Stimulated activated memory B cell treated with anti-CD40 and anti-IgM and Interleukin-4, amounts not matched to agents 10 μg/mL and 1 μg/mL and 100 μg/mL, for 72 hours (primary cell): ENCODE measurements around the gene PPP1R14C.
"Not testable (repeated sequence)": the region's sequence is repeated elsewhere in the genome, so short reads cannot be mapped to it uniquely, and the experiment has no call there.

Experiments
- ATAC-seq: fragments of 150-1000 bp; cut with Tn5 transposase; 2 replicates; pipeline ENCODE4 v1.10.0; 2021
- H3K27ac Mint-ChIP-seq: one replicate; pipeline ENCODE4 v1.8.0; 2022; ENCODE audit warnings: mild to moderate bottlenecking, mixed read lengths
- H3K27me3 Mint-ChIP-seq: one replicate; pipeline ENCODE4 v1.8.0; 2022; ENCODE audit warnings: mixed read lengths
- H3K36me3 Mint-ChIP-seq: one replicate; pipeline ENCODE4 v1.8.0; 2022; ENCODE audit warnings: mixed read lengths
- H3K4me1 Mint-ChIP-seq: one replicate; pipeline ENCODE4 v1.8.0; 2022; ENCODE audit warnings: mixed read lengths
- H3K4me3 Mint-ChIP-seq: one replicate; pipeline ENCODE4 v1.8.0; 2022; ENCODE audit warnings: mild to moderate bottlenecking, moderate library complexity, mixed read lengths
- H3K9me3 Mint-ChIP-seq: one replicate; pipeline ENCODE4 v1.8.0; 2022; ENCODE audit warnings: mixed read lengths

The PPP1R14C gene

GRCh38 chr6:150187433-150187832 is 44.6 kb downstream of the PPP1R14C start:
- ATAC-seq: not testable (repeated sequence)
- peaks cover 35% of the 10 kb centered on the region for H3K4me1 Mint-ChIP-seq

GRCh38 chr6:150189122-150189521 is 46.3 kb downstream of the PPP1R14C start:
- Mint-ChIP-seq H3K9me3 (peaks cover 3% of the 10 kb centered on the region), H3K4me3 (no peak overlapping the region), H3K36me3 (no peaks in the 10 kb centered on the region), H3K4me1 (peaks cover 19% of the 10 kb centered on the region), H3K27ac (no peak overlapping the region), H3K27me3 (no peaks in the 10 kb centered on the region)
- no peak for ATAC-seq

More at GRCh38 chr6:150187433-150187832, 44.6 kb downstream of the PPP1R14C start:
- not testable (repeated sequence) for H3K27me3 Mint-ChIP-seq, H3K27ac Mint-ChIP-seq, H3K4me3 Mint-ChIP-seq, H3K36me3 Mint-ChIP-seq, H3K9me3 Mint-ChIP-seq

- ATAC-seq: no peak
- Mint-ChIP-seq H3K4me1 (peaks cover 8% of the 10 kb centered on the region), H3K27me3 (no peaks in the 10 kb centered on the region), H3K4me3 (no peak overlapping the region), H3K27ac (no peak overlapping the region), H3K36me3 (no peaks in the 10 kb centered on the region), H3K9me3 (peaks cover 3% of the 10 kb centered on the region)
Measured at GRCh38 chr6:150191809-150192208, 49.0 kb downstream of the PPP1R14C start.

- Mint-ChIP-seq H3K27me3 (no peaks in the 10 kb centered on the region), H3K36me3 (no peaks in the 10 kb centered on the region), H3K27ac (no peak overlapping the region), H3K9me3 (peaks cover 3% of the 10 kb centered on the region), H3K4me1 (peaks cover 8% of the 10 kb centered on the region), H3K4me3 (no peak overlapping the region)
- no peak for ATAC-seq
Measured at GRCh38 chr6:150194195-150194594, 51.4 kb downstream of the PPP1R14C start.

GRCh38 chr6:150195996-150196417 is 53.2 kb downstream of the PPP1R14C start:
- H3K4me3 Mint-ChIP-seq: no peak overlapping the region
- H3K4me1 Mint-ChIP-seq: peaks cover 8% of the 10 kb centered on the region
- H3K27ac Mint-ChIP-seq: no peak overlapping the region
- H3K27me3 Mint-ChIP-seq: no peaks in the 10 kb centered on the region
- peaks cover 3% of the 10 kb centered on the region for H3K9me3 Mint-ChIP-seq
- no peak for ATAC-seq
- no peaks in the 10 kb centered on the region for H3K36me3 Mint-ChIP-seq

GRCh38 chr6:150196942-150197745 is 54.3 kb downstream of the PPP1R14C start:
- ATAC-seq: no peak
- Mint-ChIP-seq H3K27ac (no peak overlapping the region), H3K9me3 (peaks cover 3% of the 10 kb centered on the region), H3K36me3 (no peaks in the 10 kb centered on the region), H3K27me3 (no peaks in the 10 kb centered on the region), H3K4me3 (no peak overlapping the region), H3K4me1 (peaks cover 8% of the 10 kb centered on the region)

GRCh38 chr6:150198532-150198931 is 55.7 kb downstream of the PPP1R14C start:
- Mint-ChIP-seq H3K4me1 (peaks cover 8% of the 10 kb centered on the region), H3K9me3 (peaks cover 3% of the 10 kb centered on the region), H3K27me3 (no peaks in the 10 kb centered on the region), H3K27ac (no peak overlapping the region), H3K36me3 (no peaks in the 10 kb centered on the region), H3K4me3 (no peak overlapping the region)
- ATAC-seq: no peak

GRCh38 chr6:150199241-150199640 is 56.4 kb downstream of the PPP1R14C start:
- H3K4me1 Mint-ChIP-seq: peaks cover 8% of the 10 kb centered on the region
- H3K4me3 Mint-ChIP-seq: no peak overlapping the region
- no peaks in the 10 kb centered on the region for H3K36me3 Mint-ChIP-seq
- H3K9me3 Mint-ChIP-seq: no peaks in the 10 kb centered on the region
- ATAC-seq: no peak
- H3K27me3 Mint-ChIP-seq: no peaks in the 10 kb centered on the region
- no peak overlapping the region for H3K27ac Mint-ChIP-seq

GRCh38 chr6:150200428-150201100 is 57.7 kb downstream of the PPP1R14C start:
- Mint-ChIP-seq H3K27ac (no peak overlapping the region), H3K4me3 (no peak overlapping the region), H3K4me1 (peaks cover 17% of the 10 kb centered on the region), H3K9me3 (no peaks in the 10 kb centered on the region), H3K36me3 (no peaks in the 10 kb centered on the region), H3K27me3 (no peaks in the 10 kb centered on the region)
- ATAC-seq: no peak

- no peaks in the 10 kb centered on the region for H3K27me3 Mint-ChIP-seq
- no peaks in the 10 kb centered on the region for H3K36me3 Mint-ChIP-seq
- H3K9me3 Mint-ChIP-seq: no peaks in the 10 kb centered on the region
- peaks cover 13% of the 10 kb centered on the region for H3K4me1 Mint-ChIP-seq
- no peak overlapping the region for H3K4me3 Mint-ChIP-seq
- ATAC-seq: no peak
- H3K27ac Mint-ChIP-seq: no peak overlapping the region
Measured at GRCh38 chr6:150201285-150201684, 58.4 kb downstream of the PPP1R14C start.

GRCh38 chr6:150201772-150202329 is 59.0 kb downstream of the PPP1R14C start:
- no peaks in the 10 kb centered on the region for H3K36me3 Mint-ChIP-seq
- H3K27me3 Mint-ChIP-seq: no peaks in the 10 kb centered on the region
- no peaks in the 10 kb centered on the region for H3K9me3 Mint-ChIP-seq
- H3K4me1 Mint-ChIP-seq: peaks cover 9% of the 10 kb centered on the region
- H3K4me3 Mint-ChIP-seq: no peak overlapping the region
- no peak overlapping the region for H3K27ac Mint-ChIP-seq
- no peak for ATAC-seq

GRCh38 chr6:150202404-150202803 is 59.6 kb downstream of the PPP1R14C start:
- no peak overlapping the region for H3K4me3 Mint-ChIP-seq
- H3K27me3 Mint-ChIP-seq: no peaks in the 10 kb centered on the region
- peaks cover 9% of the 10 kb centered on the region for H3K4me1 Mint-ChIP-seq
- ATAC-seq: no peak
- no peaks in the 10 kb centered on the region for H3K36me3 Mint-ChIP-seq
- H3K27ac Mint-ChIP-seq: no peak overlapping the region
- H3K9me3 Mint-ChIP-seq: no peaks in the 10 kb centered on the region

GRCh38 chr6:150202934-150203333 is 60.1 kb downstream of the PPP1R14C start:
- H3K27me3 Mint-ChIP-seq: no peaks in the 10 kb centered on the region
- no peak for ATAC-seq
- H3K4me3 Mint-ChIP-seq: no peak overlapping the region
- no peaks in the 10 kb centered on the region for H3K9me3 Mint-ChIP-seq
- no peak overlapping the region for H3K27ac Mint-ChIP-seq
- H3K36me3 Mint-ChIP-seq: no peaks in the 10 kb centered on the region
- H3K4me1 Mint-ChIP-seq: peaks cover 9% of the 10 kb centered on the region

- Mint-ChIP-seq H3K9me3 (no peaks in the 10 kb centered on the region), H3K36me3 (no peaks in the 10 kb centered on the region), H3K4me1 (peaks cover 9% of the 10 kb centered on the region), H3K4me3 (no peak overlapping the region), H3K27me3 (no peaks in the 10 kb centered on the region), H3K27ac (no peak overlapping the region)
- no peak for ATAC-seq
Measured at GRCh38 chr6:150203378-150203777, 60.5 kb downstream of the PPP1R14C start.

- ATAC-seq: no peak
- H3K4me3 Mint-ChIP-seq: no peak overlapping the region
- H3K27me3 Mint-ChIP-seq: no peaks in the 10 kb centered on the region
- peaks cover 9% of the 10 kb centered on the region for H3K4me1 Mint-ChIP-seq
- no peaks in the 10 kb centered on the region for H3K9me3 Mint-ChIP-seq
- no peak overlapping the region for H3K27ac Mint-ChIP-seq
- H3K36me3 Mint-ChIP-seq: no peaks in the 10 kb centered on the region
Measured at GRCh38 chr6:150203871-150204545, 61.2 kb downstream of the PPP1R14C start.
